SHP77 treated with DMSO at 0.1 percent for 48 hours (cell line): ENCODE measurements around the gene JPH3.

Source experiments
- DNase-seq: peaks from one replicate; lab custom pipeline; 2025; lab: John Stamatoyannopoulos, UW

The JPH3 gene

DNA sequence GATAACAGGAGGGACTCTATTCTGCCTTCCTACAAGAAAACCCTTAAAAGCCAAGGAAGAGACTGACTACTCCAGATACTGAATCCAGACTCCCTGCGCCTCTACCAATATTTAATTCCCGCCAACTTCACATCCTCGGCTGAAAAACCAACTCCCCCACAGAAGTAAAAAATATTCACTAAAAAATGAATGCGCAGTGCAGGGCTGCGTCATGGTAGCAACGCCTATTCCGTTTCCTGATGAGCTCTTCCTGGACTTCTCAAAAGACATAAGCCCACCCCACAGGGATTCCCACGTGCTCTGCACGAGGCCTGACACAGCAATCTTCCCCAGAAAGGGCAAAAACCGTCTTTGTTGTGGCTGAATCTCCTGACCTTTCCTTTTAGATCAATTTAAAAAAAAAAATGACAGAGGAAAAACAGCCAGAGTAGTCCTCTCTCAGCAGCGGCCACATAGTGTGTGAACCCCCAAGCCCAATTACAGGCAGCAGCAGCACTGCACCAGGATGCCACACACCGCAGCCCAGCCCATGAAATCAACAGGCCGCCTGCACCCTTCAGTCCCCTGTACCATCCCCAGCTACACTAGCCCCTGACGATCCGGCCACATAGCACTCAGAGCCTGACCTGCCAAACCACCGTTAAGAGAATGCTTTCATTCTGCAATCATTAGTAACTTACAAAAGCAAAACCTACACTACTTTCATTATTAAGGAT lies 139.6 kb downstream of the JPH3 start:
- no peak for DNase-seq

DNA sequence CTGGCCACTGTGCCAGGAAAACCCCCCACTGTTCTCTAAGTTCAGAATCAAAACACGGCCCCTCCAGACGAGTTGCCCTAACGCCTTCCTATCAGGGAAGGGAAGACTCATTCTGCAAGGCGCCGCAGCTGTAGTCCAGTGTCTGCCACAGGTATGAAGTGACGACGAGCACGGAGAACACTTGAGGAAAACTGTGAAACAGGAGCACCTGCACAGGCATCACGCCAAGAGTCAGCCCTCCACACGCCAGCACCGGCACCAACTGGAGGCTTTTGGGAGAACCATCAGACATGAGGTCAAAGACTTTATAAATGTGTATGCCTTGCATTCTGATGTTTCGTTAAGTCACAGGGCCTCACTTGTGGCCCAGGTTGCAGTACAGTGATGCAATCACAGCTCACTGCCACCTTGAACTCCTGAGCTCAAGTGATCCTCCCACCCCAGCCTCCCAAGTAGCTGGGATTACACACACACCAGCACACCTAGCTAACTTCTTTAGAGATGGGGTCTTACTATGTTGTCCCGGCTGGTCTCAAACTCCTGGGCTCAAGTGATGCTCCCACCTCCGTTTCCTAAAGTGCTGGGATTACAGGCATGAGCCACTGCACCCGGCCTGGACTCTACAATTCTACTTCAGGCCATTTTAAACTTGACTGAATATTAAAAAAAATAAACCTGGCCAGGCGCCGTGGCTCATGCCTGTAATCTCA lies 140.6 kb downstream of the JPH3 start:
- DNase-seq, result no peak

DNA sequence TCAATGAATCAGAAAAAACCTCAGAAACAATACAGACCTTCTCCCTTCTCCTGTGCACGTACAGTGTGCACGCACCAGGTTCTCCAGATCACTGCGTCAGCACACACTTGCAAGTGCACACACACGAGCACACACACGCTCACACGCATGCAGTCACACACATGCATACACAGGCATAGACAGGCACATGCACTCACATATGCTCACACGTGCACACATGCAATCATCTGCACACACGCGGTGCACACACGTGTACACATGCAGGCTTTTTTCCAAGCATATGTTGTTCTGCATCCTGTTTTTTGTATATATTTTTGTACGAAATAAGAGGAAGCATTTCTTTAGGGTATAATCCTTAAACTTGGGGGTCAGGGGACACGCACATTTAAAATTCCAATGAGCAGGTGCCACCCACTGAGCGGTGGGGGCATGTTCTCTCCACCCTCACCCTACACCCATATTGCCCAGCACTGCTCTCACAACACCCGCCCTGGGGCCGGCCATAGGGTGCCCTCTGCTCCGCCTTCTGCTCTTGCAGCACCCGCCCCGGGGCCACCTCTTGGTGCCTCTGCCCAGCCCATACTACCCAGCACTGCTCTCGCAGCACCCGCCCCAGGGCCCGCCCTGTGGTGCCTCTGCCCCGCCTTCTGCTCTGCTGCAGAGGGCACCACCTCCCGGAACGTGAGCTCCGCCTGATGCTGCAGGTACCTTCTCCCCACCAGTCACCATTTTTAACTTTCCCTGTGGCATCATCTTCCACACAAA lies 142.6 kb downstream of the JPH3 start:
- DNase-seq, result no peak

DNA sequence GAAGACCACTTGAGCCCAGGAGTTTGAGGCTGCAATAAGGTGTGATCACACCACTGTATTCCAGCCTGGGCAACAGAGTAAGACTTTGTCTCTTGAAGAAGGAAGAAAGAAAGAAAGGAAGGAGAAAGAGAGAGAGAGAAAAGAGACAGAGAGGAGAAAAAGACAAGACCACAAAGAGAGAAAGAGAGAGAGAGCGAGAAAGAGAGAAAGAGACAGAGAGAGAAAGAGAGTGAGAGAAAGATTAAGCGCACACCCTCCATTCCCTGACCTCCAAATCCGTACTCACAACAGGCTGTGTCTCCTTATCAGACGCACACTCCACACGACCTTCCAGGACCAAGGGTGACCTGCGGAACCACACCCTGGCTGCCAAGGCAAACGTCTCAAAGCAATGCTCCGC lies 143.9 kb downstream of the JPH3 start:
- no peak for DNase-seq
